Stimulated activated CD8-positive, alpha-beta memory T cell treated with anti-CD3 and anti-CD28 coated beads, Interleukin-4, amount 100 ng/mL, for 24 hours (primary cell): ENCODE data around the gene PLXNB3.

Experiments
- DNase-seq: peaks from one replicate; pipeline ENCODE4 v3.0.0-alpha.2; 2020; ENCODE audit warnings: low read depth

The PLXNB3 gene

GRCh38 chrX:153773741-153774575 lies 9.9 kb downstream of the PLXNB3 start:
- no peak for DNase-seq

GRCh38 chrX:153774576-153775292 lies 10.7 kb downstream of the PLXNB3 start:
- DNase-seq: no peak

DNA sequence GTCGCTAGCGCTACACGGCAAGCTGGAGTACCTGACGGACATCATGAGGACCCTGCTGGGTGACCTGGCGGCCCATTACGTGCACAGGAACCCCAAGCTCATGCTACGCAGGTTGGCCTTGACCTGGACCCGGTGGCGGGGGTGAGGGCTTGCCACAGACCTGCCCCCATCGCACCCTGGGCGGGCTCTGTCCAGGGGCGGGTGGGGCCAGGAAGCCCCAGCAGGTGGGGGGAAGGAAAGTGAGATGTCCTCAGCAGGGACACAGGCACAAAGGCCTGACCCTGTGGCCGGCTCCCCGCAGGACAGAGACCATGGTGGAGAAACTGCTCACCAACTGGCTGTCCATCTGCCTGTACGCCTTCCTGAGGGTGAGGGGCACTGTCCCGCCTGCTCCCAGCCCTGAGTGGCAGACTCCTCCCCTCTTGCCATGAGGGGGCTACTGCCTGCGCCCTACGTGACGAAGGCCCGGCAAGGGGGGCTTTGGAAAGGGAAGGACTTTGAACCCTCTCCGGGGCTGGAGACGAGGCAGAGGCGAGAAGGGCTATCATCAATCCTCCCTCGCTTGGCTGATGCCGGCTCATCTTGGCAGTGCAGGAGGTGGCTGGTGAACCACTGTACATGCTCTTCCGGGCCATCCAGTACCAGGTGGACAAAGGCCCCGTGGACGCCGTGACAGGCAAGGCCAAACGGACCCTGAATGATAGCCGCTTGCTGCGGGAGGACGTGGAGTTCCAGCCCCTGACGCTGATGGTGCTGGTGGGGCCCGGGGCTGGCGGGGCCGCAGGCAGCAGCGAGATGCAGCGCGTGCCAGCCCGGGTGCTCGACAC lies 11.5 kb downstream of the PLXNB3 start:
- DNase-seq: no peak

DNA sequence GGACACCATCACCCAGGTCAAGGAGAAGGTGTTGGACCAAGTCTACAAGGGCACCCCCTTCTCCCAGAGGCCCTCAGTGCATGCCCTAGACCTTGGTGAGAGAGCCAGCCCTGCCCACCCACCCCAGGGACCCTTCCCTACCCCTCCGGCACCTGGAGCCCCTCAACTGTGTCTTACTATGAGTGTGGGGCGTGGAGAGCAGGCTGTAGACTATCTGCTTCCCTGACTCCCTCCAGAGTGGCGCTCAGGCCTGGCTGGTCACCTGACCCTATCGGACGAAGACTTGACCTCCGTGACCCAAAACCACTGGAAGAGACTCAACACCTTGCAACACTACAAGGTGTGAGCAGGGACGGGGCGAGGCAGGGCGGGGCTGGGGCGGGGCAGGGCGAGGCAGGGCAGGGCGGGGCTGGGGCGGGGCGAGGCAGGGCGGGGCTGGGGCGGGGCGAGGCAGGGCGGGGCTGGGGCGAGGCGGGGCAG lies 12.1 kb downstream of the PLXNB3 start:
- no peak for DNase-seq

- no peak for DNase-seq
Measured at GRCh38 chrX:153776611-153777045, 12.6 kb downstream of the PLXNB3 start.

GRCh38 chrX:153777261-153778090 lies 13.4 kb downstream of the PLXNB3 start:
- DNase-seq: no peak

GRCh38 chrX:153778181-153778580 lies 14.1 kb downstream of the PLXNB3 start:
- DNase-seq: no peak

GRCh38 chrX:153778684-153779101 lies 14.6 kb downstream of the PLXNB3 start:
- DNase-seq: no peak

DNA sequence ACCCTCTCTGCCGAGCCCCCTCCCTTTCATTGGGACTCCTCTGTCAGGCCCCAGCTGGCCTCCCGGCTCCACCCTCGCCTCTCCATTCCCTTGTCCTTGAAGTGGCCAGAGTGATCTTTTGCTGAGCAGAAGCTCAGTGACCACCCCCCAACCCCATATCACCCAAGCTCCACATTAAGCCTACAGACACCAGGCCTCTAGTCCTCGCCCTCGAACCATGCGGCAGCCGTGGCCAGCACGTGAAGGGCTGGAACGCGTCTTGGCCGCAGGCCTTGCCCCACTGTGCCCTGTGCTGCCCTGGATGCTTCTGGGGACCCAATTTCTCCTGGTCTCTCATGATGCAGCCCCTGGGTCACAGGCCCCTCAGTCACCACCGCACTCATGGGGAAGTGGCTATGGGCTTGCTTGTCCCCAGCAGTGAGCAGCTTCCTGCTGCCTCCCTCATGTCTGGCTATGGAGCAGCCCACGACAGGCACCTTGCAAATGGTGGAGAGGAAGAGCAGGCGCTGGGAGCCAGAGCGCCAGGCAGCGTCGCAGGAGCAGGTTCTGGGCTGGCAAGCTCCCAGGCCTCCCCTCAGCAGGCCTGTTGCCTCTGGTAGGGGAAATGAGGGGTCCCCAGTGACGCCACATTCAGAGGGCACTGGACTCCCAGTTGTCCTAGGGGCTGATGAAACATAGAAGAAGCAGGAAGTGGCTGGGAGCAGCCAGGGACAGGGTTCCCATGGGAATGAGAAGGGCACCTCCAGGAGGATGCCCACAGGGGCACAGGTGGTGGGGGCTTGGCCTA lies 16.0 kb downstream of the PLXNB3 start:
- no peak for DNase-seq

- DNase-seq: no peak
Measured at GRCh38 chrX:153780678-153781427, 16.8 kb downstream of the PLXNB3 start, which contains the start of gene SRPK3. SRPK3 (plus strand) TSS chrX:153781041; CDS start chrX:153781087, 46 bp downstream.

GRCh38 chrX:153781428-153782047 lies 17.5 kb downstream of the PLXNB3 start:
- no peak for DNase-seq

DNA sequence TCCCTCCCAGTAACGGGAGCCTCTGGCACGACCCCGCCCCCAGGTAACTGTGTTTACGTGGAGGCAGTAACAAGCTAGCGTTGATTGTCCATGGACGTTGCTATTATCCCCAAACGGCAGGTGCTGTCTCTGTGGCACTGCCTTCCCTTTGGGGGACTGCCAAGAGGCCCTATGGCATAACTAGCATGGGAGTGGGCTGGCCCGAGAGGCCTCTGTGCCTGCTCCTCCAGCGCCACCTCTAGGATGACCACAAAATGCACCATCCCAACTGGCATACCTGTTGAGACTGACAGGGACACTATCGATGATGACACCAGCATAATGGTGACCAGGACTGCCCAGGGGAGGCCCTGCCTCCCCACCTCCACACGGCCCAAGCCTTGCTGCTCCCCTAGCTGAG lies 18.3 kb downstream of the PLXNB3 start:
- no peak for DNase-seq

DNA sequence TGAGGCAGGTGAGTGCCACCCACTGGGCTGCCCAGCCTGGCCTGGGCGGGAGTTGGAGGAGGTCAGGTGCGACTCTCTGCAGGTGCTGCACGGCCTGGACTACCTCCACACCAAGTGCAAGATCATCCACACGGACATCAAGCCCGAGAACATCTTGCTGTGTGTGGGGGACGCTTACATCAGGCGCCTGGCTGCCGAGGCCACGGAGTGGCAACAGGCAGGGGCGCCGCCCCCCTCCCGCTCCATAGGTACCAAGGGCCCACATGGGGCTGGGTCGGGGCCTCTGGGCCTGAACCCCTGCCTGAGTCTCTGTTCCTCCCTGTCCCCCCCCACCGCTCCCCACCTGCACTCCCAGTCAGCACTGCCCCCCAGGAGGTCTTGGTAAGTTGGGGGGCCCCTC lies 18.8 kb downstream of the PLXNB3 start:
- no peak for DNase-seq

DNA sequence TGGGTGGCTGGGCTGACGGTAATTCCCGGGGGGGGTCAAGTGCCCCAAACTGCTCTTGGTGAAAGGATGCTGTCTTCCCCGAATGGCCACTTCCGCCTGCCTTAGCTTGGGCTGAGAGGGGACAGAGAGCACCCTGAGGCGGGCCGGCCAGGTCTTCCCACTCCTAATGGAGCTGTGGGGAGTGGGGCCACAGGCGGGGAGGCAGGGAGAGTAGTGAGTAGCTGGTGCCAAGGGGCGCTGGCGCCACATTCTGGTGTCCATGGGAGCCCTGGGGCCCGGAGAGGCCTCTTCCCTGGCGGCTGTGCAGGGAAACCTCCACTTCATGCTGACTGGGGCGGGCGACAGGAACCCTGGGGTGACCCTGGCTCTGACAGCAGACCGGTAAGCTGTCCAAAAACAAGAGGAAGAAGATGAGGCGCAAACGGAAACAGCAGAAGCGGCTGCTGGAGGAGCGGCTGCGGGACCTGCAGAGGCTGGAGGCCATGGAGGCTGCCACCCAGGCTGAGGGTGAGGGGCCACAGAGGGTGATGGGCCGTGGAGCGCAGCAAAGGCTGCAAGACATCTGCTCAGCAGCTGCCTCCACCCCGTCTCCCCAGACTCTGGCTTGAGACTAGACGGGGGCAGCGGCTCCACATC lies 19.4 kb downstream of the PLXNB3 start:
- DNase-seq: no peak

DNA sequence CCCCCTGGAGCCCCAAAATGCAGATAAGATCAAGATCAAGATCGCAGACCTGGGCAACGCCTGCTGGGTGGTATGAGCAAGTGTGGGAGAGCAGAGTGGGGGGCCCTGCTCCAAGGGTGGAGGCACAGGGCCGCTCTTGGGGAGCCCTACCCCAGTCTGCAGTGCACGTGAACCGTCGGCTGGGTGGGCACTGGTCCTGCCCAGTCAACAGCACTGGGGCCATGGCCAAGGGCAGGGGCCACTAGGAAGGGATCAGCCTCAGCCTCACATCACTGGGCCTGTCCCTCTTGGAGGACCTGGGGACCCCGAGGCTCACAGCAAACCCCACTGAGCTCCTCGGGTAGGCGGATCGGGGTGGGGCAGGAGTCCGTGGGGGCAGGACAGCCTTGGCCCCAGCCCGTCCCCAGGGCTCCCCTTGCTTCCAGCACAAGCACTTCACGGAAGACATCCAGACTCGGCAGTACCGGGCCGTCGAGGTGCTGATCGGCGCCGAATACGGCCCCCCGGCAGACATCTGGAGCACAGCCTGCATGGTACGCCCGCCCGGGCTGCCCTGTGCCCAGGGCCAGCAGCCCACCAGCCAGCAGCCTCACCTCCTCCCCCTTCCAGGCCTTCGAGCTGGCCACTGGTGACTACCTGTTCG lies 20.4 kb downstream of the PLXNB3 start:
- DNase-seq: no peak

DNA sequence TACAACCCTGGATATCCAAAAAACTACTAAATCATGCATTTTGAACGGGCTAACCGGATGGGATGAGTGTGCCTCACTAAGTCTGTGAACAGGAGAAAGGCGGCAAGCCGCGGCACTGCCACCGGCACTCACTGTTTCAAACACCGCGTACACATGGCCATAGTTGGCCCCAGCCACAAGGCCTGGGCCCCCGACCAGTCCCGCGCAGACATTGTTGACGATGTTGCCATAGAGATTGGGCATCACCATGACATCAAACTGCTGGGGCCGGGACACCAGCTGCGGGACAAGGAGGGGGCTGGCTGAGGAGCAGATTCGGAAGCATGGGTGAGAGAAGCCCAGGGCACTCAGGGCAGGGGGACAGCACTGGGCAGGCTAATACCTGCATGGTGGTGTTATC lies 22.6 kb downstream of the PLXNB3 start:
- no peak for DNase-seq

- DNase-seq: no peak
Measured at GRCh38 chrX:153789654-153790053, 25.6 kb downstream of the PLXNB3 start.
